ENCODE data around the gene VSTM4. TPM values are rescaled to one million over a fixed set of nuclear protein-coding genes. Genes with fewer than 3 reads are reported as not detected.

Gene VSTM4
- total and polyA plus RNA-seq, 9 of the 15 experiments (the other 6 are each of a cell fraction or from before 2014, with no cell fraction given), result 1.0 to 7.9 (median 3.0) TPM

- TF ChIP-seq MLX (CRISPR knock-in tag; conservative IDR thresholded peaks at IDR 0.05) (no peak), FOXA3 (CRISPR knock-in tag; conservative IDR thresholded peaks at IDR 0.05 in 1 of 2, IDR thresholded peaks at IDR 0.05 in 1 of 2) (no peak), ZNF184 (CRISPR knock-in tag; IDR thresholded peaks at IDR 0.05) (no peak), KDM4B (IDR thresholded peaks at IDR 0.05; ENCODE audit: borderline replicate concordance in 2 of 2, low read depth in 1 of 2) (no peak), CREM (IDR thresholded peaks at IDR 0.05; ENCODE audit: low read depth) (no peak), TAF9B (IDR thresholded peaks at IDR 0.05; ENCODE audit: partially characterized antibody) (no peak), E2F4 (CRISPR knock-in tag; IDR thresholded peaks at IDR 0.05; ENCODE audit: low read depth) (no peak), CBFA2T2 (conservative IDR thresholded peaks at IDR 0.05) (no peak), MEF2A (IDR thresholded peaks at IDR 0.05; ENCODE audit: control insufficient read depth, low read depth, low read length) (no peak), ZNF274 (IDR thresholded peaks at IDR 0.05; ENCODE audit: borderline replicate concordance, low read depth, low read length) (no peak), CXXC5 (CRISPR knock-in tag; IDR thresholded peaks at IDR 0.05) (no peak), KDM2B (CRISPR knock-in tag; IDR thresholded peaks at IDR 0.05) (no peak), COPS2 (conservative IDR thresholded peaks at IDR 0.05) (no peak), MCM3 (IDR thresholded peaks at IDR 0.05) (no peak), EHMT2 (IDR thresholded peaks at IDR 0.05) (no peak), PRPF4 (IDR thresholded peaks at IDR 0.05; ENCODE audit: insufficient read depth, low read depth, low read length, poor library complexity, severe bottlenecking) (no peak), FOXP1 (CRISPR knock-in tag; IDR thresholded peaks at IDR 0.05) (no peak)
- ATAC-seq, result no peak
- Histone ChIP-seq H4K20me1 (replicated peaks; ENCODE audit: control insufficient read depth, insufficient read depth, low read length) (no peaks in the 10 kb centered on the region), H3K27ac (ENCODE audit: extremely low read depth, low read depth, low read length) (no peak overlapping the region), H3K79me2 (ENCODE audit: control insufficient read depth, insufficient read depth, low read length) (peaks cover 6% of the 10 kb centered on the region; the same call in 2 of the 3 replicates), H3K36me3 (ENCODE audit: control insufficient read depth, insufficient read depth, low read length) (no peaks in the 10 kb centered on the region), H3K9me3 (replicated peaks; ENCODE audit: control insufficient read depth, insufficient read depth, low read depth, low read length) (no peaks in the 10 kb centered on the region), H3K4me2 (ENCODE audit: insufficient read depth, low read length) (no peak overlapping the region), H2AFZ (ENCODE audit: low read depth, low read length) (no peak overlapping the region), H3K4me1 (replicated peaks in 1 of 2; ENCODE audit: control insufficient read depth in 2 of 2, insufficient read depth in 2 of 2, low read length in 2 of 2) (peaks cover 10 to 15% of the 10 kb centered on the region in 2 experiments; a peak in 4 of 5 replicates), H3K9ac (ENCODE audit: insufficient read depth in 1 of 2, low read depth in 2 of 2, low read length in 2 of 2) (no peak overlapping the region; a peak in 1 of 4 replicates), H3K4me3 (no peak overlapping the region), H3K9me1 (ENCODE audit: control insufficient read depth, insufficient read depth, low read length) (no peaks in the 10 kb centered on the region), H3K27me3 (ENCODE audit: control insufficient read depth in 2 of 2, insufficient read depth in 2 of 2, low read length in 2 of 2) (no peaks in the 10 kb centered on the region)
- no TSS peak for BruUV-seq (replicated peaks)
- CTCF ChIA-PET (ENCODE audit: low intra/inter-chr PET ratio), result no interaction called here
- FAIRE-seq, result no peak
- intact Hi-C loops (cut with micrococcal nuclease) (no loop called here), in situ Hi-C loops (cut with MboI) (no loop called here)
- POLR2A ChIA-PET, result interaction anchor here (0.7 to 2.0 kb wide), 7 partner anchors 8 to 1196 kb away, joined by 3 to 5 read pairs (median 3); no protein-coding TSS in a partner anchor
- no peak for DNase-seq (ENCODE audit: extremely low read depth in 1 of 4, low spot score in 3 of 4)
- WGBS (ENCODE audit: insufficient coverage, low coverage, missing lambda C conversion rate), result 73% methylated on average over 3 of the region's 3 CpGs
Measured at GRCh38 chr10:49113741-49114141, 1.6 kb downstream of the VSTM4 start.
